ENCODE measurements around the gene C19orf81.

DNA sequence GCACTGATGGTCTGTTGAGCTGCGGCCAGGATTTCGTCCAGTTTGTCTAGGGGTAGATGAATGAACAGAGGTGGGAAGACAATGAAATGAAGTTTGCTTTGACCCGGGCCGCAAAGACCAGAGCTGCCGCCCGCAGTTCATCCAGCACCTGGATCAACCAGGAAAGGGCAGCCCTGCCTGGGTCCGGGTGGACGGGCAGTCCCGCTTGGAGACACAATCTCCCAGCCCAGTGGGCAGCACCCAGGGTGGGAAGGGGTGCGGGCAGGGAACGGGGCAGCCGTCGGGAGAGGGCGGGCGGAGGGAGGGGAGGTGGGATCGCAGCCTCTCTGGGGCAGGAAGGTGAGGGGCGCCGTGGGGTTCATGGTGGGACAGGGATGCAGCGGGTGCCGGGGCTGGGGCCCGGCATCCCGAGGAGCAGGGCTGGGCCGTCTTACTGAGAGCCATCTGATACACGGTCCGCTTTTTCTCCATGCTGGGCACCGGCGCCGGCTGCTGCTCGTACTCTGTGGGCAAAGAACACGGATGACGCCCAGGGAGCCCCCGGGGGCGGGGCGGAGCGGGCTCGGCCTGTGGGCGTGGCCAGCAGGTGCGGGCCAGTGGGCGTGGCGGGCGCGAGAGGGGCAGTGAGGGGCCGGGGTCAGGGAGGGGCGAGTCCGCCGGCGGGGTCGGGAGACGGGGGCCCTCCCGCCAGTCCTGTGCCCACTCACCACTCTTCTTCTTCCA, 37.2 kb downstream of the C19orf81 start:
- TF ChIP-seq EZH2 (IDR thresholded peaks at IDR 0.05; ENCODE audit: low read depth), result no peak
- TF ChIP-seq, protein P1, sequence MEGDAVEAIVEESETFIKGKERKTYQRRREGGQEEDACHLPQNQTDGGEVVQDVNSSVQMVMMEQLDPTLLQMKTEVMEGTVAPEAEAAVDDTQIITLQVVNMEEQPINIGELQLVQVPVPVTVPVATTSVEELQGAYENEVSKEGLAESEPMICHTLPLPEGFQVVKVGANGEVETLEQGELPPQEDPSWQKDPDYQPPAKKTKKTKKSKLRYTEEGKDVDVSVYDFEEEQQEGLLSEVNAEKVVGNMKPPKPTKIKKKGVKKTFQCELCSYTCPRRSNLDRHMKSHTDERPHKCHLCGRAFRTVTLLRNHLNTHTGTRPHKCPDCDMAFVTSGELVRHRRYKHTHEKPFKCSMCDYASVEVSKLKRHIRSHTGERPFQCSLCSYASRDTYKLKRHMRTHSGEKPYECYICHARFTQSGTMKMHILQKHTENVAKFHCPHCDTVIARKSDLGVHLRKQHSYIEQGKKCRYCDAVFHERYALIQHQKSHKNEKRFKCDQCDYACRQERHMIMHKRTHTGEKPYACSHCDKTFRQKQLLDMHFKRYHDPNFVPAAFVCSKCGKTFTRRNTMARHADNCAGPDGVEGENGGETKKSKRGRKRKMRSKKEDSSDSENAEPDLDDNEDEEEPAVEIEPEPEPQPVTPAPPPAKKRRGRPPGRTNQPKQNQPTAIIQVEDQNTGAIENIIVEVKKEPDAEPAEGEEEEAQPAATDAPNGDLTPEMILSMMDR (conservative IDR thresholded peaks at IDR 0.05), result no peak
